ENCODE results near the gene GORASP2.
A peak's percentile ranks its signal among the peaks of the same experiment; 100 is the strongest.
"Not testable (repeated sequence)": the region's sequence is repeated elsewhere in the genome, so short reads cannot be mapped to it uniquely, and the experiment has no call there.

The GORASP2 gene
- 56.3 to 71.7 (median 61.7) reads per million in 4 experiments for total RNA-seq

GRCh38 chr2:170928824-170929685 is at the start of gene GORASP2:
Gene GORASP2, plus strand, starts transcription at chr2:170929253. Its CDS starts 88 bp downstream, at chr2:170929341.
- DNase-seq = peak; percentile 96

- no peak for DNase-seq
These were observed 47.2 kb upstream of the GORASP2 start for GRCh38 chr2:170881840-170882239.

- DNase-seq = no peak
These were observed 46.3 kb upstream of the GORASP2 start for GRCh38 chr2:170882758-170883157.

- DNase-seq = no peak
These were observed 45.4 kb upstream of the GORASP2 start for GRCh38 chr2:170883683-170884082.

- DNase-seq = no peak
These were observed 43.8 kb upstream of the GORASP2 start for GRCh38 chr2:170885130-170885791.

GRCh38 chr2:170886386-170886785 is 42.7 kb upstream of the GORASP2 start:
- no peak for DNase-seq

GRCh38 chr2:170887496-170887895 is 41.6 kb upstream of the GORASP2 start:
- DNase-seq = no peak

GRCh38 chr2:170887896-170888295 is 41.2 kb upstream of the GORASP2 start:
- DNase-seq = no peak

GRCh38 chr2:170891893-170892292 is 37.2 kb upstream of the GORASP2 start:
- DNase-seq = no peak

GRCh38 chr2:170892391-170892951 is 36.6 kb upstream of the GORASP2 start:
- DNase-seq = no peak

- DNase-seq = no peak
These were observed 33.9 kb upstream of the GORASP2 start for GRCh38 chr2:170895023-170895757.

- no peak for DNase-seq
These were observed 32.4 kb upstream of the GORASP2 start for GRCh38 chr2:170896622-170897021.

- no peak for DNase-seq
These were observed 31.9 kb upstream of the GORASP2 start for GRCh38 chr2:170897108-170897507.

- DNase-seq = no peak
These were observed 23.2 kb upstream of the GORASP2 start for GRCh38 chr2:170905864-170906263.

- DNase-seq = no peak
These were observed 17.7 kb upstream of the GORASP2 start for GRCh38 chr2:170911314-170911889.

GRCh38 chr2:170914994-170915666 is 13.9 kb upstream of the GORASP2 start:
- DNase-seq = not testable (repeated sequence)

GRCh38 chr2:170917219-170917913 is 11.7 kb upstream of the GORASP2 start:
- no peak for DNase-seq

- no peak for DNase-seq
These were observed 11.1 kb upstream of the GORASP2 start for GRCh38 chr2:170917957-170918356.

- not testable (repeated sequence) for DNase-seq
These were observed 7.2 kb upstream of the GORASP2 start for GRCh38 chr2:170921873-170922272.

- no peak for DNase-seq
These were observed 6.2 kb upstream of the GORASP2 start for GRCh38 chr2:170922634-170923494.
